Myocyte (in vitro differentiated cells): ENCODE measurements around the gene LINC01488. TPM values are rescaled to one million over a fixed set of nuclear protein-coding genes. Genes with fewer than 3 reads are reported as not detected.

Experiments
- DNase-seq: peaks from one replicate; pipeline ENCODE4 v3.0.0-alpha.2; 2012; ENCODE audit warnings: low read depth
- polyA plus RNA-seq: library from polyadenylated mRNA; unstranded; fragments of >200 nt; gene quantifications from one replicate; pipeline ENCODE4 v1.2.1, GENCODE V29; 2012; ENCODE audit warnings: missing spikeins
- total RNA-seq: library from RNA; depleted of rRNA; stranded (reverse); fragments of >200 nt; gene quantifications from 2 replicates; pipeline ENCODE4 v1.2.3, GENCODE V29; 2014

Gene LINC01488
- not detected in 2 replicates for total RNA-seq
- polyA plus RNA-seq, result 0.03 TPM

DNA sequence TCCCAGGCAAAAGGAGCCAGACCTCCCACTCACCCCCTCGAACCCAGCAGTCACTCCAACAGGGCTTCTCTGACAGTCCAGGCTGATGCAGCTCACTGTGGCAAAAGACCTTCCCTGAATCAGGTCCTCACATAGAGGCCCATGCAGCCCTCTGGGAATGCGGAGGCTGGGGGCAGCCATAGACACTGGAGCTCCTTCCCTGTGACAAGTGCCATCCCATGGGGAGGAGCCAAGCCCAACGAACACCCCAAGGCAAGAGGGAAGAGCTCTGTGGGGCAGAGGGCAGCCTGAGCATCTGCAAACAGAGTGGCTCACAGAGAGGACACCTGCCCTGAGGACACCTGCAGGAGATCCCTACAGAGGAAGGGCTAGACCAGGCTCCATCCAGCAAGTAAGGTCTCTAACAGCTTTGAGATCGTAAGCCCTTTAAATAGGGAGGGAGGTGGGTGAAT lies at the start of gene LINC01488:
Gene LINC01488, plus strand, starts transcription at position 271 of the 452 bp plus-strand sequence.
- DNase-seq, result no peak

DNA sequence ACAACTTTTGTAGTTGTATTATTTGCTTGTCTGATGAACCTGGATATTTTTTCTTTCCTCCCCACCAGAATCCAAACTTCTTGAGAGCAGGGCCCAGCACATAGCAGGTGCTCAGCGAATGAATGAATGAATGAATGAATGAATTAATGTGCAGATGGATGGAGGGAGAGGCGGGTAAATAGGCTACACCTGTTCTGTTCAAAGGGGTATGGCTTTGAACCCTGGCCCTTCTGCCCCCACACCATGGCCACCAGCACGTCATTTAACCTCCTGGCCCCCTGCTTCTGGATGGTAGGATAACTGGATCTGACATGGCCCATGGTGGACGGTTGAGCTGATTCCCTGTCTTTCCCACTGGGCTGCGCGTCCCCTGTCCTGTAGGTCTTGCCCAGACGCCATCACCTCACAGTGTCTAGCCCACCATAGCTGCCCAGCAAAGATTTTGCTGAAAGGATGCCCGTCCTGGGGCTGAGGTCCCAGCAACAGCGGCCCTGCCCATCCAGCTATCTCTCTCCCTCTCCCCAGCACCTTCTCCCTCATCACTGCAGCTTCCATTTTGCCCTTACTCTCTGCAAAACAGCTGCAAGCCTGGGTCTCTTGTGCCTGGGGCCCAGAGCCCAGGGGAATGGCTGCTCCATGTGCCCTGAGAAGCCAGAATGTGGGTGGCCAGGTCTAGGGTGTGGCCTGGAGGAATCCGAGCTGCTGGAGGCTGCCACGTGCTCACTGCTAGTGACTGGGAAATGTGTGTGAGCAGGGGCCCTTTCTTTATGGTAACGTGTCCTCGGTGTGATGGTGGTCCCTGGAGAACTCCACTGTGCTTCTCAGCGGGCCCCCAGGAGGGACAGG lies 49.3 kb upstream of the LINC01488 start:
- peak; percentile 63 for DNase-seq

DNA sequence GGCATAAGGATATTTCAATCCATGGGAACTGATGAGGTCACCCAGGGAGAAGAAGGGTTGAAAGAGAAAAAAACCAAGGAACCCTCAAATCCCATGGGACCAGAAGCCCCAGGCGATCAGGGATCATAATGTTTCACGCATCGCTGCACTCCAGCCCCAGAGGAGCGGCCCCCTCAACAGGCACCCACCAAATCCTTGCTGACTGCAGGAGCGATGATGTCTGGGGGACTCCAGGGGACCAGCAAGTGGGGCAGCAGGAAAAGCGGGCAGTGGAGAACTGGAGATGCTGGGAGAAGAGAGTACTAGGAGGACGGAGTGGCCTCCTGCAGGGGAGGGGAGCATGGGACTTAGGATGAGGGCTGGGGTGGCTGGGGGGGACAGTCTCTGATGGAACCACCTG lies 47.7 kb upstream of the LINC01488 start:
- no peak for DNase-seq

DNA sequence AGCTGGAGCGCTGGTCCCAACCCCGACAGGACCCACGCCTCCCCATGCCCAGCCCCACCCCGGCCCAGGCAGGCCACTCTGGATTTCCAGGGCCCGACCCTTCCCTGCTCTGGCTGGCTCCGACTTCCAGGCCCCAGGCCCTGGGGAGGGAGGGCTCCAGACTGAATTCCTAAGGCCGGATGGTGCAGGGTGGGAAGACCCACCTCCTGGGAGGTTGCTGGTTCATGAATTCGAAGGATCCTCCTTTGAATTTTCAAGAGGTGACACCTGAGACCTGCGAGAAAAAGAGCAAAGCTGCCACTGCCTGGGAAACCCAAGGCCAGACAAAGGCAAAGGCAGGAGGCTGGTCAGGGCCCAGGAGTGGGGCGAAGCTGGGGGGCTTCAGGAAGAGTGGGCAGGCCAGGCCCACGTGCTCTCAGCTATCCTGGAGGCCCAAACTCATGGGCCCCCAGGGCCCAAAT lies 47.0 kb upstream of the LINC01488 start:
- no peak for DNase-seq

GRCh38 chr11:69435161-69435986 lies 46.1 kb upstream of the LINC01488 start:
- DNase-seq, result no peak

- DNase-seq, result no peak
These were observed 45.2 kb upstream of the LINC01488 start for GRCh38 chr11:69436041-69436982.

DNA sequence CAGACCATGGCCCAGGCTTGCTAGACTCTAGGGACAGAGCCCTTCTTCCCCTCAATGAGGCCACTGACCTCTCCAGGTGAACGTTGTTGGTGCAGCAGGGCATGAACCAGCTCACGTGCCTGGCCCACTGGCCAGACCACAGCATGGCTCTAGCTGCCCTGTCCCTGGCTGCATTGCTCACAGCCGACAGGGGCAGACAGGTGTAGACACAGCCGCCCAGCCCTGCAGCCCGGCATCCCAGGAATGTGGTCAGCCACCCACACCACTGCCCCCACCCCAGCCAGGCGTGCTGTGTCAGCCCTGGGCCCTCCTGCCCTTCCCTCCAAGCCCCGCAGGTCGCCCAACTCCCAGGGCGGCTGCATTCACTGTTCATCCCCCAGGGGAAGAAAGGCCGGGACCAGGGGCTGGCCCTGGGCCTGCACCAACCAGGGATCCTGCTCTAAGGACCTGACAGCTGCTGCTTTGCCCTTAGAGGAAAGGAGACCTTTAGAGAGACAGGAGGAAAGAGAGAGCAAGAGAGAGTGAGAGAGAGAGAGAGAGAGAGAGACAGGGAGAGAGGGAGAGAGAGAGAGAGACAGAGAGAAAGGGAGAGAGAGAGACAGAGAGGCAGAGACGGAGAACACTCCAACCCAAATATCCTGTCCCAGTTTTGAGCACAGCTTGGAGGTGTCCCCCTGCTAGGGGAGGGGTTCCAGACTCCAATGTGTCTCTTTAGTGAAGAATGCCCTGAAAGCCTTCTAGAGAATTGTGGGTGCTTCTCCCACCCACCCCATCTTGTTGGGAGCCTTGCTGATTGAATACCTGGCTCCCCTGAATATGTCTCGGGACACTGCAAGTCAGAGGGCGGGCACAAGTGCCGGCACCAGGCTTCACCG lies 44.2 kb upstream of the LINC01488 start:
- peak; percentile 95 for DNase-seq

- no peak for DNase-seq
These were observed 43.6 kb upstream of the LINC01488 start for GRCh38 chr11:69437876-69438205.

DNA sequence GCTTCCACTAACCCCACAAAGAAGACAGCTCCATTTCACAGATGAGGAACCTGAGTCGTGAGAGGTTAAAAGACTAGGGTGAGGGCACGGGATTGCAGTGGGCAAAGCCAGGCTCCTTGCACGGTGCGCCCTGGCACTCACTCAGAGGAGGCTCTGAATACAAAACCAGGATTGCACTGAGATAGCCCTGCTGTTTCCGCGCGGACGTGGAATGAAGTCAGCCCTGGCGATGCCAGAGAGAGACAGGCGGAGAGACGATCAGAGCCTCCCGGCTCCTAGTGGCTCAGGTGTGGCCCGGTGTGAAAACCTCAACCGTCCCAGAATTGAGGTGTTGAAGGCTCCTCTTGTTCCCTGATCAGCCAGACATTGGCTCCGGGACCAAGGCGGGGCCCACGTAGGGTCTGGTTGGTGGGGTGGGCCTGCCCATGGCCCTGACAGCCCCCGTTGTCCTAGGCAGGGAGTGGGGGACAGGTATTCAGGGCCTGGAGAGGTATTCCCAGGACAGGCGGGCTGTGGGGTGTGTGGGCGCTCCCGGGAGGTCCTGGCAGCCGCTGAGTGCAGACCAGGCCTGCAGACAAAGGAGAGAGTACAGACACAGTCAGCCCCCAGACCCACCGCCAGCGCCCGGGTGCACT lies 43.1 kb upstream of the LINC01488 start:
- DNase-seq, result no peak

DNA sequence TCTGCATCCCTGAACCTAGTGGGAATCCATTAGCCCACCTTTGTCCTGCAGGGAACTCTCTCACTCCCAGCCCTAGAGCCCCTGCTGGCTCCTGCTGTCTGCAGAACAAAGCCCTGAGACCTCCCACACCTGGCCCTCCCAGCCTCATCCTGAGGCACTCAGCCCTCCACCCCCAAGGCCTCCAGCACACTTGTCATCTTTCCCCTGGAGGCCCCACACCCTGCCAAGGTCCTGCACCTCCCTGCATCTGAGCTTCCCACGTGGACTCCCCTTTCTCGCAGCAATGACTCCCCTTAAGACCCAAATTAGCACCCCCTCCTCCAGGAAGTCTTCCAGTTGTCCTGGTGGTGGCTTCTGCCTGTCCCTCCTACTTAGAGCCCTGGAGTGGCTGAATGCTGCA lies 42.3 kb upstream of the LINC01488 start:
- DNase-seq, result no peak

- no peak for DNase-seq
These were observed 41.6 kb upstream of the LINC01488 start for GRCh38 chr11:69439651-69440464.

- no peak for DNase-seq
These were observed 40.6 kb upstream of the LINC01488 start for GRCh38 chr11:69440876-69441275.

- DNase-seq, result no peak
These were observed 39.3 kb upstream of the LINC01488 start for GRCh38 chr11:69442012-69442806.

DNA sequence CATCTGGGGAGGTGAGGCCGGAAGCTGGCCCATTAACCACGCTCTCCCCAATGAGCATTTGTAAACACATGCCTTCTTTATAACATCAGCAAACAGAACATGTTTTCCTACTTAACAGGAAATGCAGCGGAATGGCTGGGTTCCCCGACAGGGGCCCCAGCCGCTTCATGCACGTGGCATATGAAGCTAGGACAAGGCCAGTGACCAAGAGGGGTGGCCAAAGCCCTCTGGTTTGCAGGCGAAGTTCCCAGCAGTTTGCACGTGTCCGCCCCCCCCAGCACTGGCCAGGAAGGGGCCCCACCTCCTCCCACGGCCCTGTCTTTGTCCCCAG lies 38.7 kb upstream of the LINC01488 start:
- DNase-seq, result peak; percentile 54

- DNase-seq, result peak; percentile 95
These were observed 38.1 kb upstream of the LINC01488 start for GRCh38 chr11:69443138-69443967.

DNA sequence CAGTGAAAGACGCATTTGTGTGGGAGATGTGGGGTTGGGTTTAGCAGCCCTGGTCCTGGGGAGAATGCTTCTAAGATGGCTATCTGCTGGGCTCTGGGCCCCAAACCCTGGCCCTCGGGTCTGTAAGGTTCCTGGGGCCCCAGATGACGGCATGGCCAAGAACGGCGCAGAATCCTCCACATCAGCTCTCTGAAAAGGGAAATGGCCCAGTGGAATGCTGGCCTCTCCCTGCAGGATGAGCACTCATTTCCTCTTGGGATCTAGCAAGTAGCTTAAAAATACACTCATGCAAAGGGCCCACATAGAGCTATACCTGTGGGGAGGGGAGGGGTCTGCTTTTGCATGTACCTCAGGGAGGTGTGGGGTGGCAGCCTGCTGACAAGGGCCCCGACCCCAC lies 37.5 kb upstream of the LINC01488 start:
- DNase-seq, result peak; percentile 37
